PFSK-1 (cell line): ENCODE results near the gene SOS2.

Source experiments
- FOXP2 ChIP-seq: optimal IDR thresholded peaks from 2 replicates; pipeline ENCODE3; 2011; ENCODE audit warnings: borderline replicate concordance, control low read depth, inconsistent platforms; ENCODE audit not compliant: insufficient read depth; ENCODE audit errors: extremely low read length, extremely low read depth
- POLR2AphosphoS5 ChIP-seq: IDR thresholded peaks from 2 replicates; pipeline ENCODE4 v1.6.1; 2012; ENCODE audit warnings: low read depth, mild to moderate bottlenecking, control low read depth, low read length, moderate library complexity
- REST ChIP-seq, 2 experiments: IDR thresholded peaks; 2 replicates each; pipeline versions ENCODE4 v1.6.1 to v1.8.0; 2011 to 2012; ENCODE audit warnings: low read depth in 2 of 2, low read length in 2 of 2, control low read depth in 1 of 2, inconsistent platforms in 1 of 2, mild to moderate bottlenecking in 1 of 2, moderate library complexity in 1 of 2; ENCODE audit not compliant: insufficient read depth in 1 of 2
- SIN3A ChIP-seq: IDR thresholded peaks from 2 replicates; pipeline ENCODE4 v1.6.1; 2012; ENCODE audit warnings: mild to moderate bottlenecking, low read length, moderate library complexity, borderline replicate concordance; ENCODE audit not compliant: insufficient read depth
- TAF1 ChIP-seq: IDR thresholded peaks from 2 replicates; pipeline ENCODE4 v1.6.1; 2012; ENCODE audit warnings: low read length, control low read depth, borderline replicate concordance; ENCODE audit not compliant: insufficient read depth

- no peak for TF ChIP-seq SIN3A
- no peak for TF ChIP-seq TAF1
- no peak for TF ChIP-seq REST (IDR thresholded peaks at IDR 0.05; ENCODE audit: insufficient read depth in 1 of 2, low read depth in 2 of 2, low read length in 2 of 2)
- no peak for TF ChIP-seq POLR2AphosphoS5
- no peak for TF ChIP-seq FOXP2
Observed at GRCh38 chr14:50254248-50254647, 22.9 kb upstream of the SOS2 start.
